ENCODE data around the gene BAMBI.

GRCh38 chr10:28714401-28715053 lies 37.2 kb downstream of the BAMBI start:
- TF ChIP-seq POLR2A (IDR thresholded peaks at IDR 0.05; ENCODE audit: low read depth, low read length) (no peak), PAX5 (IDR thresholded peaks at IDR 0.05; ENCODE audit: insufficient read depth, low read length, severe bottlenecking) (no peak)
